Colonic mucosa (tissue), 4 donors: ENCODE measurements around the gene CCL18. TPM values are rescaled to one million over a fixed set of nuclear protein-coding genes. Genes with fewer than 3 reads are reported as not detected.
"Not testable (repeated sequence)": the region's sequence is repeated elsewhere in the genome, so short reads cannot be mapped to it uniquely, and the experiment has no call there.

Experiments
- DNase-seq: peaks from one replicate; pipeline ENCODE4 v3.0.0-alpha.2; 2020
- H3K27ac ChIP-seq: fragments of 200-600 bp; one replicate; pipeline ENCODE4 v1.8.0; 2021
- H3K27me3 ChIP-seq: fragments of 200-600 bp; one replicate; pipeline ENCODE4 v1.8.0; 2021
- H3K36me3 ChIP-seq: fragments of 200-600 bp; one replicate; pipeline ENCODE4 v1.8.0; 2021
- H3K4me1 ChIP-seq: fragments of 200-600 bp; one replicate; pipeline ENCODE4 v1.8.0; 2021; ENCODE audit warnings: mild to moderate bottlenecking
- H3K4me3 ChIP-seq: fragments of 200-600 bp; one replicate; pipeline ENCODE4 v1.8.0; 2021
- H3K9ac ChIP-seq, 2 donors: one replicate each; pipeline ENCODE4 v1.7.0; 2013; ENCODE audit warnings: control low read depth in 2 of 2, low read depth in 2 of 2, low read length in 2 of 2
- H3K9me3 ChIP-seq: fragments of 200-600 bp; one replicate; pipeline ENCODE4 v1.8.0; 2021
- intact Hi-C: fragments of 100-400 bp; cut with DNase I; formaldehyde crosslinking; loops from one replicate; pipeline ENCODE4 v1.14.1; 2022
- total RNA-seq, 2 donors: library from RNA; stranded (reverse); fragmentation: NEBNext Ultra II Directional in 1 of 2; extraction: Animal tissue kit (Norgen Biotek cat#: 25700) in 1 of 2; gene quantifications; one replicate each; pipeline ENCODE4 v1.2.1, GENCODE V29; 2021
- TF ChIP-seq, protein P1 (sequence below): fragments of 200-600 bp; IDR thresholded peaks from one replicate; pipeline ENCODE4 v1.8.0; 2022; ENCODE audit warnings: antibody characterized with exemption, mild to moderate bottlenecking
- donor health status: healthy.
- donor health status: DM: no; HTN: no; CAD: no.
- donor health status: DM: no; HTN: no; CAD: no.

CCL18 gene
- total RNA-seq, 2 donors from 2014 or later: 0.54 to 3.5 TPM

- H3K9me3 ChIP-seq, H3K36me3 ChIP-seq, H3K27ac ChIP-seq, DNase-seq, H3K9ac ChIP-seq, H3K27me3 ChIP-seq, H3K4me3 ChIP-seq, H3K4me1 ChIP-seq, intact Hi-C loops: not testable (repeated sequence)
Observed at GRCh38 chr17:36104246-36104645, 40.2 kb downstream of the CCL18 start.

DNA sequence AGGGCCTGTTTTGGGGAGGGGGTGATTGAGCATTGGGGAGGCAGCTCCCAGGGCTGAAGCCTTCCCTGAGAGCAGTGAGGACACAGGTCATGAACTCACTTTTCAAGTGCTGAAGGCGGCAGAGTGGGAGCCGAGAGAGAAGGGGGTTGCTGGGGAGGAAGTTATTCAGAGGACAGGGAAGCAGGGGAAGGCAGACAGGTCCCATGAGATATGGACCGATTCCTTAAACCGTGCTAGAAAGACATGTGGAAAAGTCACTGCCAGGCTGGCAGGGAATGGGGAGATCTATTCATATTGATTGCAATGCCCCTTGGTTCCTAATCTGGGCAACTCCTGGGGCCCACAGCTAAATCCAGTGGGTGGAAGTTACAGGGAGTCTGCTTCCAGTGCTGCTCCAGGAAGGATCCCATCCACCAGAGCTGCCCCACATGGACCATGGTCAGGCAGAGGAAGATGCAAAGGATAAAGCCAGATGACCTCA, 40.7 kb downstream of the CCL18 start:
- Histone ChIP-seq H3K27me3 (no peaks in the 10 kb centered on the region), H3K4me3 (no peak overlapping the region), H3K9ac (no peak overlapping the region), H3K36me3 (no peaks in the 10 kb centered on the region), H3K4me1 (no peaks in the 10 kb centered on the region), H3K27ac (no peak overlapping the region), H3K9me3 (no peaks in the 10 kb centered on the region)
- intact Hi-C loops: no loop called here
- DNase-seq: no peak
- TF ChIP-seq, protein P1, sequence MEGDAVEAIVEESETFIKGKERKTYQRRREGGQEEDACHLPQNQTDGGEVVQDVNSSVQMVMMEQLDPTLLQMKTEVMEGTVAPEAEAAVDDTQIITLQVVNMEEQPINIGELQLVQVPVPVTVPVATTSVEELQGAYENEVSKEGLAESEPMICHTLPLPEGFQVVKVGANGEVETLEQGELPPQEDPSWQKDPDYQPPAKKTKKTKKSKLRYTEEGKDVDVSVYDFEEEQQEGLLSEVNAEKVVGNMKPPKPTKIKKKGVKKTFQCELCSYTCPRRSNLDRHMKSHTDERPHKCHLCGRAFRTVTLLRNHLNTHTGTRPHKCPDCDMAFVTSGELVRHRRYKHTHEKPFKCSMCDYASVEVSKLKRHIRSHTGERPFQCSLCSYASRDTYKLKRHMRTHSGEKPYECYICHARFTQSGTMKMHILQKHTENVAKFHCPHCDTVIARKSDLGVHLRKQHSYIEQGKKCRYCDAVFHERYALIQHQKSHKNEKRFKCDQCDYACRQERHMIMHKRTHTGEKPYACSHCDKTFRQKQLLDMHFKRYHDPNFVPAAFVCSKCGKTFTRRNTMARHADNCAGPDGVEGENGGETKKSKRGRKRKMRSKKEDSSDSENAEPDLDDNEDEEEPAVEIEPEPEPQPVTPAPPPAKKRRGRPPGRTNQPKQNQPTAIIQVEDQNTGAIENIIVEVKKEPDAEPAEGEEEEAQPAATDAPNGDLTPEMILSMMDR: no peak

DNA sequence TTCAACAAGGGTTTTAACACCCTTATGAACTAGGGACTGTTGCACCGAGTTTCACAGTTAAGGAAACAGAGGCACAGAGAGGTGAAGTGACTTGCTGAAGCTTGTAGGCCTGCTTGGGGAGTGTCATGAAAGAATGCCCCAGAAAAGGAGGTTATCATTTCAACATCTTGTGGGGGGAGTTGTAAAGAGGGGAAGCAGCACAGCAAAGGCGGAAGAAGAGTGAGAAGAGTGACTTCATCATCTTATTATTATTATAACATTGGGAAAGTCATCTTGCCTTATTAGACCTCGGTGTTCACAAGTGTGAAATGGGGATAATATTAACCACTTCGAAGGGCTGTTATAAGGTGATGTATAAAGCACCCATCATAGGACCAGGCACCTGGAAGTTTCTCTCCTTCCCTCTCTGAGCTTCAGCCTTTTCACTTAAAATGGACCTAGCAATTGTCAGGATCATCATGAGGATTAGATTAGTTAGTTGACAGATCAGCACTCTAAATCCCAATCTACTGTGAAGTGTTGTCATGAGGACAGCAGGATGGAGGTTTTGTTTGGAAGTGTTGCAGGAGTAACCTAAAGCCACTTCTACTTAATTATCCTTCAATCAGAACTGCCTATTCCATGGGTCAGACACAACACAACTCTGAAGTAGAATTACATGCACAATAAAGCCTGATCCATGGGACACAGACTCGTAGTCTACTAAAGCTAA, 41.9 kb downstream of the CCL18 start:
- intact Hi-C loops: no loop called here
- H3K4me3 ChIP-seq: no peak overlapping the region
- H3K9me3 ChIP-seq: no peaks in the 10 kb centered on the region
- TF ChIP-seq, protein P1: no peak
- H3K27ac ChIP-seq: no peak overlapping the region
- H3K9ac ChIP-seq: no peak overlapping the region
- H3K36me3 ChIP-seq: no peaks in the 10 kb centered on the region
- no peak for DNase-seq
- no peaks in the 10 kb centered on the region for H3K27me3 ChIP-seq
- no peaks in the 10 kb centered on the region for H3K4me1 ChIP-seq

GRCh38 chr17:36106493-36106835, 42.4 kb downstream of the CCL18 start:
- intact Hi-C loops: no loop called here
- Histone ChIP-seq H3K27ac (no peak overlapping the region), H3K4me3 (no peak overlapping the region), H3K9ac (no peak overlapping the region), H3K9me3 (no peaks in the 10 kb centered on the region), H3K4me1 (no peaks in the 10 kb centered on the region), H3K36me3 (no peaks in the 10 kb centered on the region), H3K27me3 (no peaks in the 10 kb centered on the region)
- DNase-seq: no peak
- TF ChIP-seq, protein P1: no peak

DNA sequence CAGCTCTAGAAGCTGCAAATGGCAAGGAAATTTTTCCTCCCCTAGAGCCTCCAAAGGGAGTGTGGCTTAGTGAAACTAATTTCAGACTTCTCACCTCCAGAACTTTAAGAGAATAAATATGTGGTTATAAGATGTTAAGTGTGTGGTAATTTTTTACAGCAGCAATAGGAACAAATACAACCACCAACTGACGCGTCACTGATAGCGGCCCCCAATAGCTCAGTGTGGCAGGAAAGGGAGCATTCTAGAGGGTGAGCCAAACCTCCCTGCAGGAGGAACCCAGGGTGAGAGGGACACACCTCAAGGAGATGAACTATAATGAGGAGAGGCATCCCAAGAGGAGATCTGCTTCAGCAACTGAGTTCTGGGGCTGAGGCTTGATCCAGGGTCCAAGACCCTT, 43.6 kb downstream of the CCL18 start:
- H3K4me3 ChIP-seq: no peak overlapping the region
- H3K27ac ChIP-seq: no peak overlapping the region
- H3K9ac ChIP-seq: no peak overlapping the region
- TF ChIP-seq, protein P1: no peak
- no peaks in the 10 kb centered on the region for H3K36me3 ChIP-seq
- no peak for DNase-seq
- no peaks in the 10 kb centered on the region for H3K9me3 ChIP-seq
- intact Hi-C loops: no loop called here
- H3K4me1 ChIP-seq: no peaks in the 10 kb centered on the region
- H3K27me3 ChIP-seq: no peaks in the 10 kb centered on the region

DNA sequence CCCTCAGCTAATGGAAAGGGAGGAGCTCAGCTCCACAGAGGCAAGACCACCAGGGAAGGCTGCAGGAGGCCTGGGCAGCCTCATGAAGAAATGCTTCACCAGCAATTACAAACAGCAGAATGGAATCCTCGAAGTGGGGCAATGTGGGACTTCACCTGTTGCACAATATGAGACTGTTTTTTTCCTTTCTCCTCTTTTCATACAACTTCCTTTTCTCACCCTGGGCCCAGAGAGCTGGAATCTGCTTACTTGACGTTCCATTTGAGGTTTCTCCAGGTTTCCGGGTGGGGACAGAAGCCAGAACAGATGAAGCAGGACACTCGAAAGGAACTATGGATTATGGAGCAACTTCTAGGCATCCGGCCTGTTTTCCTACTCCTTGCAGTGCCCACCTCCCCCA, 44.2 kb downstream of the CCL18 start:
- not testable (repeated sequence) for H3K27ac ChIP-seq, H3K9ac ChIP-seq, H3K27me3 ChIP-seq

More for the DNA sequence above, 44.2 kb downstream of the CCL18 start:
- H3K36me3 ChIP-seq, DNase-seq, H3K9me3 ChIP-seq, H3K4me1 ChIP-seq, intact Hi-C loops, H3K4me3 ChIP-seq: not testable (repeated sequence)
